ENCODE data around the gene ZMYND10.

Gene ZMYND10

DNA sequence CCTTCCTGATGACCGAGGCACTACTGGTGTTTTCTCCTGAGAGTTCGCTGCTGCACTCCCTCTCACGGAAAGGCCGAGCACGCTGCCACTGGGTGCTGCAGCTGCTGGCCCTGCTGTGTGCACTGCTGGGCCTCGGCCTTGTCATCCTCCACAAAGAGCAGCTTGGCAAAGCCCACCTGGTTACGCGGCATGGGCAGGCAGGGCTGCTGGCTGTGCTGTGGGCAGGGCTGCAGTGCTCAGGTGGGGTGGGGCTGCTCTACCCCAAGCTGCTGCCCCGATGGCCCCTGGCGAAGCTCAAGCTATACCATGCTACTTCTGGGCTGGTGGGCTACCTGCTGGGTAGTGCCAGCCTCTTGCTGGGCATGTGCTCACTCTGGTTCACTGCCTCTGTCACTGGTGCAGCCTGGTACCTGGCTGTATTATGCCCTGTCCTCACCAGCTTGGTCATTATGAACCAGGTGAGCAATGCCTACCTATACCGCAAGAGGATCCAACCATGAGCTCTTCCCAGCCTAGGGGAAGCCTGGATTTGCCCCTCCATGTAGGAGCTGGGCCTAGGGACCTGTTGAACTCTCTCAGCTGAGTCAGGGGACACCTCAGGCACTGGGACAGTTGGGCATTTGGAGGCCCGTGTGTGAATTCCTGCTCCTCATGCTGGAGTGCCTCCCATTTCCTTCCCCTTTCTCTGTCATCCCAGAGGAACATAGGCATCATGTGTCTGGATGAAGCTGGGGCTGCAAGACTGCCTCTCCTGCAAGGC is 7.9 kb upstream of the ZMYND10 start:
- Histone ChIP-seq H3K23ac (ENCODE audit: low read length in 2 of 2) (no peak overlapping the region), H3K27ac (ENCODE audit: low read length, poor library complexity, severe bottlenecking) (no peak overlapping the region), H4K8ac (ENCODE audit: low read length) (no peak overlapping the region), H3K4me3 (ENCODE audit: insufficient read depth in 1 of 2, low read depth in 1 of 2, low read length in 2 of 2) (no peak overlapping the region), H3K79me1 (replicated peaks; ENCODE audit: low read length, poor library complexity, severe bottlenecking) (peaks cover 38% of the 10 kb centered on the region), H2AK5ac (ENCODE audit: low read length, severe bottlenecking) (no peak overlapping the region), H2BK5ac (ENCODE audit: low read depth, low read length, poor library complexity, severe bottlenecking) (no peak overlapping the region), H3K36me3 (ENCODE audit: control insufficient read depth in 1 of 2, insufficient read depth in 2 of 2, low read depth in 1 of 2, low read length in 2 of 2) (peaks cover 62 to 65% of the 10 kb centered on the region in 2 experiments), H3K14ac (ENCODE audit: low read length in 2 of 2) (no peak overlapping the region), H2BK120ac (ENCODE audit: low read depth, low read length) (no peak overlapping the region), H2AFZ (ENCODE audit: low read depth, low read length) (no peak overlapping the region), H3K4me2 (ENCODE audit: low read length, poor library complexity, severe bottlenecking) (no peak overlapping the region), H2BK15ac (ENCODE audit: low read depth, poor library complexity, severe bottlenecking) (no peak overlapping the region), H3K18ac (ENCODE audit: low read depth in 1 of 2, low read length in 2 of 2) (no peak overlapping the region), H3K4me1 (ENCODE audit: control insufficient read depth, insufficient read depth, low read depth, low read length) (peaks cover 61% of the 10 kb centered on the region), H4K91ac (ENCODE audit: low read length) (no peak overlapping the region), H3K9me3 (ENCODE audit: control insufficient read depth, low read length) (no peaks in the 10 kb centered on the region), H2BK12ac (ENCODE audit: low read length in 2 of 2) (no peak overlapping the region), H3K27me3 (ENCODE audit: control insufficient read depth in 1 of 2, insufficient read depth in 1 of 2, low read length in 2 of 2) (no peaks in the 10 kb centered on the region), H3K9ac (ENCODE audit: low read length) (peak overlapping the region; percentile 61), H3K4ac (ENCODE audit: low read depth in 1 of 2, low read length in 2 of 2) (no peak overlapping the region)
- DNase-seq: no peak
- 98% methylated on average over 12 of the region's 12 CpGs for WGBS

- no peak overlapping the region for H3K4ac ChIP-seq (ENCODE audit: low read depth in 1 of 2, low read length in 2 of 2)
- H3K27ac ChIP-seq (ENCODE audit: low read length, poor library complexity, severe bottlenecking): peak overlapping the region; percentile 24
- no peak overlapping the region for H4K91ac ChIP-seq (ENCODE audit: low read length)
- no peak overlapping the region for H3K14ac ChIP-seq (ENCODE audit: low read length in 2 of 2)
- H4K8ac ChIP-seq (ENCODE audit: low read length): no peak overlapping the region
- H2BK12ac ChIP-seq (ENCODE audit: low read length in 2 of 2): no peak overlapping the region
- peak; percentile 47 for DNase-seq
- H3K4me3 ChIP-seq (ENCODE audit: insufficient read depth in 1 of 2, low read depth in 1 of 2, low read length in 2 of 2): no peak overlapping the region
- no peaks in the 10 kb centered on the region for H3K9me3 ChIP-seq (ENCODE audit: control insufficient read depth, low read length)
- WGBS: 86% methylated on average over 1 of the region's 2 CpGs
- no peak overlapping the region for H2AFZ ChIP-seq (ENCODE audit: low read depth, low read length)
- H3K27me3 ChIP-seq (ENCODE audit: control insufficient read depth in 1 of 2, insufficient read depth in 1 of 2, low read length in 2 of 2): no peaks in the 10 kb centered on the region
- H2BK15ac ChIP-seq (ENCODE audit: low read depth, poor library complexity, severe bottlenecking): no peak overlapping the region
- H3K79me1 ChIP-seq (replicated peaks; ENCODE audit: low read length, poor library complexity, severe bottlenecking): peaks cover 43% of the 10 kb centered on the region
- H3K9ac ChIP-seq (ENCODE audit: low read length): peak overlapping the region; percentile 61
- no peak overlapping the region for H2BK5ac ChIP-seq (ENCODE audit: low read depth, low read length, poor library complexity, severe bottlenecking)
- no peak overlapping the region for H2BK120ac ChIP-seq (ENCODE audit: low read depth, low read length)
- no peak overlapping the region for H2AK5ac ChIP-seq (ENCODE audit: low read length, severe bottlenecking)
- no peak overlapping the region for H3K18ac ChIP-seq (ENCODE audit: low read depth in 1 of 2, low read length in 2 of 2)
- H3K36me3 ChIP-seq (ENCODE audit: control insufficient read depth in 1 of 2, insufficient read depth in 2 of 2, low read depth in 1 of 2, low read length in 2 of 2): peaks cover 62 to 66% of the 10 kb centered on the region in 2 experiments
- H3K4me2 ChIP-seq (ENCODE audit: low read length, poor library complexity, severe bottlenecking): no peak overlapping the region
- H3K4me1 ChIP-seq (ENCODE audit: control insufficient read depth, insufficient read depth, low read depth, low read length): peaks cover 55% of the 10 kb centered on the region
- H3K23ac ChIP-seq (ENCODE audit: low read length in 2 of 2): no peak overlapping the region
These were observed 7.2 kb upstream of the ZMYND10 start for GRCh38 chr3:50352781-50353180.

DNA sequence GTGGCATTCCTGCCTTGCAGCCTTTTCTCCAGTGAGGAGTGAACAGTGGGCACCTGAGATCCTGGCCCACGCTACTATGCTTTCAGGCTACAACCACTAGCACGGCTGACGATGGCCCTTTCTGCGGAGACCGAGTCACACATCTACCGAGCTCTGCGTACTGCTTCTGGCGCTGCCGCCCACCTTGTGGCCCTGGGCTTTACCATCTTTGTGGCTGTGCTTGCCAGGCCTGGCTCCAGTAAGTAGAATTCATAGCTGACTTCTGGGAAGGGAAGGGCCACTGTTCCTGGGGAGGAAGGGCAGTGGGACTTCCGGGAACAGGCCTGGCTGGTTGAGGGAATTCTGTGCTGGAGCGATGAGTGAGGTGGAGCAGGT is 5.8 kb upstream of the ZMYND10 start:
- H3K36me3 ChIP-seq (ENCODE audit: control insufficient read depth in 1 of 2, insufficient read depth in 2 of 2, low read depth in 1 of 2, low read length in 2 of 2): peaks cover 56 to 57% of the 10 kb centered on the region in 2 experiments
- no peak overlapping the region for H2BK120ac ChIP-seq (ENCODE audit: low read depth, low read length)
- H3K14ac ChIP-seq (ENCODE audit: low read length in 2 of 2): no peak overlapping the region
- H3K9me3 ChIP-seq (ENCODE audit: control insufficient read depth, low read length): no peaks in the 10 kb centered on the region
- peaks cover 42% of the 10 kb centered on the region for H3K4me1 ChIP-seq (ENCODE audit: control insufficient read depth, insufficient read depth, low read depth, low read length)
- no peak overlapping the region for H2AFZ ChIP-seq (ENCODE audit: low read depth, low read length)
- H3K18ac ChIP-seq (ENCODE audit: low read depth in 1 of 2, low read length in 2 of 2): no peak overlapping the region
- no peak overlapping the region for H3K27ac ChIP-seq (ENCODE audit: low read length, poor library complexity, severe bottlenecking)
- H2BK5ac ChIP-seq (ENCODE audit: low read depth, low read length, poor library complexity, severe bottlenecking): no peak overlapping the region
- peak overlapping the region; percentile 66 for H3K4me2 ChIP-seq (ENCODE audit: low read length, poor library complexity, severe bottlenecking)
- peak overlapping the region; percentile 87 to 96 for H3K4me3 ChIP-seq (ENCODE audit: insufficient read depth in 1 of 2, low read depth in 1 of 2, low read length in 2 of 2)
- H2AK5ac ChIP-seq (ENCODE audit: low read length, severe bottlenecking): peak overlapping the region; percentile 27
- no peak overlapping the region for H2BK15ac ChIP-seq (ENCODE audit: low read depth, poor library complexity, severe bottlenecking)
- peak overlapping the region; percentile 90 for H3K9ac ChIP-seq (ENCODE audit: low read length)
- H2BK12ac ChIP-seq (ENCODE audit: low read length in 2 of 2): no peak overlapping the region
- no peak overlapping the region for H3K4ac ChIP-seq (ENCODE audit: low read depth in 1 of 2, low read length in 2 of 2)
- peaks cover 43% of the 10 kb centered on the region for H3K79me1 ChIP-seq (replicated peaks; ENCODE audit: low read length, poor library complexity, severe bottlenecking)
- H3K23ac ChIP-seq (ENCODE audit: low read length in 2 of 2): no peak overlapping the region
- peak overlapping the region; percentile 15 for H4K8ac ChIP-seq (ENCODE audit: low read length)
- H4K91ac ChIP-seq (ENCODE audit: low read length): peak overlapping the region; percentile 21
- no peaks in the 10 kb centered on the region for H3K27me3 ChIP-seq (ENCODE audit: control insufficient read depth in 1 of 2, insufficient read depth in 1 of 2, low read length in 2 of 2)
- 87% methylated on average over 11 of the region's 11 CpGs for WGBS
- DNase-seq: no peak

GRCh38 chr3:50350527-50351322 is 5.2 kb upstream of the ZMYND10 start, which contains the start of the genes CYB561D2 and NPRL2:
CYB561D2 (plus strand) TSS chr3:50350862; CDS start chr3:50351434, 572 bp downstream.
NPRL2 (minus strand) TSS chr3:50350775; CDS start chr3:50350652, 123 bp downstream.
- H3K4me2 ChIP-seq (ENCODE audit: low read length, poor library complexity, severe bottlenecking): peak within 1 kb of the TSS; percentile 72
- H3K14ac ChIP-seq (ENCODE audit: low read length in 2 of 2): peak within 1 kb of the TSS in 1 of 2 experiments; percentile 98
- peaks cover 43% of the 10 kb centered on the region for H3K79me1 ChIP-seq (replicated peaks; ENCODE audit: low read length, poor library complexity, severe bottlenecking)
- H4K8ac ChIP-seq (ENCODE audit: low read length): peak within 1 kb of the TSS; percentile 93
- H3K9me3 ChIP-seq (ENCODE audit: control insufficient read depth, low read length): no peaks in the 10 kb centered on the region
- peak within 1 kb of the TSS in 1 of 2 experiments; percentile 91 for H2BK12ac ChIP-seq (ENCODE audit: low read length in 2 of 2)
- H3K4me3 ChIP-seq (ENCODE audit: insufficient read depth in 1 of 2, low read depth in 1 of 2, low read length in 2 of 2): peak within 1 kb of the TSS; percentile 87 to 96
- H3K4me1 ChIP-seq (ENCODE audit: control insufficient read depth, insufficient read depth, low read depth, low read length): peaks cover 38% of the 10 kb centered on the region
- peak within 1 kb of the TSS; percentile 90 for H3K9ac ChIP-seq (ENCODE audit: low read length)
- 1% methylated on average over 64 of the region's 64 CpGs for WGBS
- H2BK15ac ChIP-seq (ENCODE audit: low read depth, poor library complexity, severe bottlenecking): no peak within 1 kb of the TSS
- H2AK5ac ChIP-seq (ENCODE audit: low read length, severe bottlenecking): peak within 1 kb of the TSS; percentile 27
- H3K36me3 ChIP-seq (ENCODE audit: control insufficient read depth in 1 of 2, insufficient read depth in 2 of 2, low read depth in 1 of 2, low read length in 2 of 2): peaks cover 50 to 51% of the 10 kb centered on the region in 2 experiments
- H3K27ac ChIP-seq (ENCODE audit: low read length, poor library complexity, severe bottlenecking): peak within 1 kb of the TSS; percentile 91
- no peak within 1 kb of the TSS for H3K23ac ChIP-seq (ENCODE audit: low read length in 2 of 2)
- peak within 1 kb of the TSS; percentile 85 for H4K91ac ChIP-seq (ENCODE audit: low read length)
- no peak within 1 kb of the TSS for H2BK120ac ChIP-seq (ENCODE audit: low read depth, low read length)
- peak within 1 kb of the TSS; percentile 90 to 99 for H3K18ac ChIP-seq (ENCODE audit: low read depth in 1 of 2, low read length in 2 of 2)
- peak within 1 kb of the TSS; percentile 69 to 90 for H3K4ac ChIP-seq (ENCODE audit: low read depth in 1 of 2, low read length in 2 of 2)
- H3K27me3 ChIP-seq (ENCODE audit: control insufficient read depth in 1 of 2, insufficient read depth in 1 of 2, low read length in 2 of 2): no peaks in the 10 kb centered on the region
- peak within 1 kb of the TSS; percentile 95 for H2AFZ ChIP-seq (ENCODE audit: low read depth, low read length)
- H2BK5ac ChIP-seq (ENCODE audit: low read depth, low read length, poor library complexity, severe bottlenecking): peak within 1 kb of the TSS; percentile 84
- DNase-seq: peak; percentile 96

Measured in mesenchymal stem cell (in vitro differentiated cells and primary cell).